ENCODE measurements around the gene REEP1.

GRCh38 chr2:86336675-86337243 is 667 bp downstream of the REEP1 start:
- TF ChIP-seq RAD21 (IDR thresholded peaks at IDR 0.05; ENCODE audit: low read depth) (no peak), REST (IDR thresholded peaks at IDR 0.05; ENCODE audit: low read depth) (no peak), CTCF (IDR thresholded peaks at IDR 0.05 in 2 of 3, conservative IDR thresholded peaks at IDR 0.05 in 1 of 3; ENCODE audit: borderline replicate concordance in 1 of 3, insufficient read depth in 1 of 3, low read depth in 2 of 3, low read length in 2 of 3) (no peak), JUND (IDR thresholded peaks at IDR 0.05) (no peak), MAX (IDR thresholded peaks at IDR 0.05) (no peak), EZH2phosphoT487 (IDR thresholded peaks at IDR 0.05; ENCODE audit: borderline replicate concordance) (no peak), EGR1 (IDR thresholded peaks at IDR 0.05; ENCODE audit: low read depth) (no peak), SIN3A (IDR thresholded peaks at IDR 0.05; ENCODE audit: low read depth) (no peak), POLR2A (IDR thresholded peaks at IDR 0.05; ENCODE audit: borderline replicate concordance, extremely low read depth, insufficient read depth, insufficient read length) (no peak), EZH2 (IDR thresholded peaks at IDR 0.05) (no peak), YY1 (IDR thresholded peaks at IDR 0.05; ENCODE audit: extremely low read depth, insufficient replicate concordance, low read depth, low read length) (no peak), TCF7L2 (IDR thresholded peaks at IDR 0.05; ENCODE audit: borderline replicate concordance, extremely low read depth, insufficient read depth, insufficient read length) (no peak), POLR2AphosphoS5 (IDR thresholded peaks at IDR 0.05; ENCODE audit: low read depth, low read length) (no peak), SRF (IDR thresholded peaks at IDR 0.05; ENCODE audit: low read depth) (no peak)

All from HCT116 (cell line).